Stimulated activated CD8-positive, alpha-beta memory T cell treated with anti-CD3 and anti-CD28 coated beads, Interleukin-2, amount 100 ng/mL, for 1 hour (primary cell): ENCODE measurements around the gene PLVAP.

Experiments
- DNase-seq, 2 donors: peaks; one replicate each; pipeline ENCODE4 v3.0.0-alpha.2; 2020; ENCODE audit warnings: low read depth in 2 of 2

Gene PLVAP

GRCh38 chr19:17376935-17377600 is at the start of gene PLVAP:
TSS of gene PLVAP (minus strand) at chr19:17377342. CDS start at chr19:17377288, 54 bp downstream.
- no peak for DNase-seq

DNA sequence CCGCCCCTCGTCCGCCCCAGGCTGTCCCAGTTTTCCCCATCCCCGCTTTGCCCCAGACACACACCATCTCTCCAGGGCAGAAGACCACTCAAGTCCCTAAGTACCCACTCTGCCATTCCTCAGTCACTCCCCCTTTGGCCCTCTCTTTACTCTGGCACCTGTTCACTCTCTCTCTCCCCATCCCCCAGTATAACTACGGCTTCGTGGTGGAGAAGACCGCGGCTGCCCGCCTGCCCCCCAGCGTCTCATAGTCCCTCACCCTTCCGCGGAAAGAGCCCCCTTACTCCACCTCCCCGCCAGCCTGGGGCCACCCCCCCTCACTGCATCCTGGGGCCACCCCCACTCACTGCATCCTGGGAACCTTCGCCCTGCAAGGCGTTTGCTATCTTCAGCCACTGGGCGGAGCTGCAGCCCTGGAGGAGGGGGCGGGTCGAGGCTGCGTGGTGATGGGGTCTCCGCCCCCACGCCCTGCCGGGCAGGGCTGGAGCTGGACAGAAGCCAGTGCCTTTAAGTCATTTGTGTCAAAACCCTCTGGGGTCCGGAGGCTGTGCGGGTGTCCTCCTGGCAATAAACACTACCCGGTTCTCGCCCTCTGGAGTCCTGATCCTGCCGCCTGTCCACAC is 47.7 kb upstream of the PLVAP start:
- DNase-seq, result no peak

DNA sequence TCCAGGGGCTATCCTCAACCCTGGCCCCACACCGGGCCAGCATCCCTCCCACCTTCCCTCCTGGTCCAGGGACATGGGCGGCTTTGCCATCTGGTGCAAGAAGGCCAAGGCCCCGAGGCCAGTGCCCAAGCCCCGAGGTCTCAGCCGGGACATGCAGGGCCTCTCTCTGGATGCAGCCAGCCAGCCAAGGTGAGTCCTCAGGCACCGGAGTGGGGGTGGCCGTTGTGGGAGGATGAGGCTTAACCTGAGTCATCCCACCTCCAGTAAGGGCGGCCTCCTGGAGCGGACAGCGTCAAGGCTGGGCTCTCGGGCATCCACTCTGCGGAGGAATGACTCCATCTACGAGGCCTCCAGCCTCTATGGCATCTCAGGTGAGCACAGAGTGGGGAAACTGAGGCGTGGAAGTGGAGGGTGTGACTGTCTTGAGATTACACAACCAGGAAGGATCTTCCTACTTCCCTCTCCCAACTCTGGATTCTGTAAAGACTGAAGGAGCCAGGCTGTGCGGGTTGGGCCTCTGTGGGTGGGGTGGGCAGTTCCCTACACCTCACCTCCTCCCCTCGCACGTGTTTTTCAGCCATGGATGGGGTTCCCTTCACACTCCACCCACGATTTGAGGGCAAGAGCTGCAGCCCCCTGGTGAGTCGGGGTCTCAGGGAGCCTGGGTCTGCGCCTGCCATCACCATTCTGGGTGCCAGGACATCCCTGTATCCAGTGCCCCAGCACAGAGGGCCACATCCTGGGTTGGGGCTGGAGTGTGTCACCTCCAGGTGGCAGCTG is 46.5 kb upstream of the PLVAP start:
- DNase-seq, result no peak

- DNase-seq, result no peak
Observed at GRCh38 chr19:17421942-17422341, 44.8 kb upstream of the PLVAP start.

GRCh38 chr19:17420475-17420924 is 43.4 kb upstream of the PLVAP start:
- DNase-seq, result no peak

DNA sequence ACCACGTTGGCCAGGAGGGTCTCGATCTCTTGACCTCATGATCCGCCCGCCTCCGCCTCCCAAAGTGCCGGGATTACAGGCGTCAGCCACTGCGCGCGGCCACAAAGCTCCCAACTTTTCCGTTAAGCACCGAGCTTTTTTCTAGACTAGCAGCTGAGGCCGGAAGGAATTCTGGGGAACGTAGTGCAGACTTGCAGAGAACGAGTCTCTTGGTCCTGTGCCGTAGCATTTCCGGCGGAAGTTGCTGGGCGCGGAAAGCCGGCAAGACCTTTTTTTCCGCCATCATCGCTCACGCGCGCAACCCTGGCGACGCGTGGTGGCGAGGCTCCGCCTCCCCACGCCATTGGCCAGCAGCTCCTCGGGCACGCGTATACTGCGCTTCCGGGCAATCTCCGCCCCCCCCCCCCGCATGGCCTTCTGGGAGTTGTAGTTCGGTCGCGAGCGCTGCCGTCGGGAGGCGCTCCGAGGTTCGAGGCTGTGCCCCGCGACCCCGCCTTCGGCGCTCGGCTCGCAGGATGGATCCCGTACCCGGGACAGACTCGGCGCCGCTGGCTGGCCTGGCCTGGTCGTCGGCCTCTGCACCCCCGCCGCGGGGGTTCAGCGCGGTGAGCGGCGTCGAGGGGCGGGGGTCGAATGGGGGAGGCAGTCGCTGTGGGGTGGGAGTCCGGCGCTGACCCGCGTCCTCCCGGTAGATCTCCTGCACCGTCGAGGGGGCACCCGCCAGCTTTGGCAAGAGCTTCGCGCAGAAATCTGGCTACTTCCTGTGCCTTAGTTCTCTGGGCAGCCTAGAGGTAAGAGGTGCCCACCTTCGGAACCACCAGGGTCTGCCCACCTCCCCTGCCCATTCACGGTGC is 42.7 kb upstream of the PLVAP start, which contains the start of gene MVB12A:
MVB12A (plus strand) TSS at position 427 of the 854 bp plus-strand sequence; CDS start at position 516, 89 bp downstream.
- DNase-seq, result peak; percentile 88 to 90

DNA sequence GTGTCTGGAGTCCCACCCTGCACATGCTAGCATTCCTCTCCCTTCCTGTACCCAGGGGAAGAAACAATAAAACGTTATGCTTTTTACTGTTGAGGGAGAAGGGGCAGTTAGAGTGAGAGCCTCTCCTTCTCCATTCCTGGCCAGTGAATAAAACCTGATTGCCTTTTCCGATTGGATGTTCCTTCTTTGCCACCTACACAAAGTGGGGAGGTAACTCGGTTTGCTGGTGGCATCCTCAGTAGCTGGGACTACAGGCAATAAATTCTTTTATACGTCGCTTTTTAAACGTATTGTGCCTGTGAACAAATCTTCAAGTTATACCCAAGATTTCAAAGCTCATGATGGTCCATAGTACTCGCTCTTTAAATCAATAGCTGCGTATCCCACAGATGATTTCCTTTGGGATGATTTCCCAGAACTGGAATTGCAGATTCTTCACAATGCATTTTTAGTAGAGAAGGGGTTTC is 42.0 kb upstream of the PLVAP start:
- DNase-seq, result no peak

GRCh38 chr19:17418710-17419109 is 41.6 kb upstream of the PLVAP start:
- no peak for DNase-seq

DNA sequence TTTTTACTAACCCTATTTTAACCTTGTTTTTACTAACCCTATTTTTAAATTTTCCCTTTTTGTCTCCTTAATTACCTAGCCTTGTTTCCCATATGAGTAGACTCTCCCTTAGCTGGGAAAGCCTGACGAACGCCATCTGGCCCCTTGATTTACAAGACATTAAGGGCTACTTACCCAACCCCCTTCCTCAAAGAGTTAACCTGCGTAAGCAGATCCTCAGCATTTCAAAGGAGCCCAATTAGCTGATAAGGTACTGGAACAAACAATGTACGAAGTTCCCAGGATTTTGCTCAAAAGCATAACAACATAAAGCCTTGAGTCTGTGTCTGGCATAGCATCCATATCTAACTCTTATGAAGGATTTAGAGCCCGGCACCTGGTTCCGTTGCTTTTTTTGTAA is 38.0 kb upstream of the PLVAP start:
- DNase-seq, result no peak

DNA sequence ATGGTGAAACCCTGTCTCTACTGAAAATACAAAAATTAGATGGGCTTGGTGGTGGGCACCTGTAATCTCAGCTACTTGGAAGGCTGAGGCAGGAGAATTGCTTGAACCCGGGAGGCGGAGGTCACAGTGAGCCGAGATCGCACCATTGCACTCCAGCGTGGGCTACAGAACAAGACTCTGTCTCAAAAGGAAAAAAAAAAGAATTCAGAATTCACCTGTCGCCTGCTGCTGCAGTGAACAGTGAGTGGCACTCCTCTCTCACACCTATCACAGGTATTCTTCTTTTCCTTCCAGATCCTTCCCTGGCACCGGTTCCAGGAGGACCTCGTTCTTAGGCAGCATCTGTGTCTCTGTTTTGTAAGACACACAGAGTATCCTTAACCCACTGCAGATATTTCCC is 37.0 kb upstream of the PLVAP start:
- DNase-seq, result no peak

- DNase-seq, result no peak
Observed at GRCh38 chr19:17411801-17412200, 34.7 kb upstream of the PLVAP start.

DNA sequence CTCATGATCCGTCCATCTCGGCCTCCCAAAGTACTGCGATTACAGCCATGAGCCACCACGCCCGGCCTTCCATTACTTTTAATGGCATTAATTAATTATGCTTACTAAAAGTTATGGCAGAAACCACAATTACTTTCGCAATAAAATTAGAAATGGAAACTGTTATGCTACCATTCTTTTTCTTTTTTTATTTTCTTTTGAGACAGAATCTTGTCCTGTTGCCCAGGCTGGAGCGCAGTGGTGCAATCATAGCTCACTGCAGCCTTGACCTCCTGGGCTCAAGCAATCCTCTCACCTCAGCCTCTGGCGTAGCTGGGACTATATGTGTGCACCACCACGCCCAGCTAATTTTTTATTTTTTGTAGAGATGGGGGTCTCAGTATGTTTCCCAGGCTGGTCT is 32.8 kb upstream of the PLVAP start:
- DNase-seq, result no peak

DNA sequence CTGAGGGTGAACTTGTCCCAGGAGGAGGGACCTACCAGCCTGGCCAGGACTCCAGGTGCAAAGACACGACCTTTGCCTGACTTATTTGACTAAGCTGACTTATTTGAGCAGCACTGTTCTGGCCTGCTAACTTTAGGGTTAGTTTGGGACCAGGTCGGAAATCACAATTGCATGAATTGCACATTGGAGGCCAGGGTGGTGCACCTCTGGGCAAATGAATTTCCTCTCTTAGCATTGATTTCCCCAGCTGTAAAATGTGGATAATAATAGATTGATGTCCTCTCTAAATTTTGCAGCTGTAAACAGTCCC is 29.7 kb upstream of the PLVAP start:
- no peak for DNase-seq

DNA sequence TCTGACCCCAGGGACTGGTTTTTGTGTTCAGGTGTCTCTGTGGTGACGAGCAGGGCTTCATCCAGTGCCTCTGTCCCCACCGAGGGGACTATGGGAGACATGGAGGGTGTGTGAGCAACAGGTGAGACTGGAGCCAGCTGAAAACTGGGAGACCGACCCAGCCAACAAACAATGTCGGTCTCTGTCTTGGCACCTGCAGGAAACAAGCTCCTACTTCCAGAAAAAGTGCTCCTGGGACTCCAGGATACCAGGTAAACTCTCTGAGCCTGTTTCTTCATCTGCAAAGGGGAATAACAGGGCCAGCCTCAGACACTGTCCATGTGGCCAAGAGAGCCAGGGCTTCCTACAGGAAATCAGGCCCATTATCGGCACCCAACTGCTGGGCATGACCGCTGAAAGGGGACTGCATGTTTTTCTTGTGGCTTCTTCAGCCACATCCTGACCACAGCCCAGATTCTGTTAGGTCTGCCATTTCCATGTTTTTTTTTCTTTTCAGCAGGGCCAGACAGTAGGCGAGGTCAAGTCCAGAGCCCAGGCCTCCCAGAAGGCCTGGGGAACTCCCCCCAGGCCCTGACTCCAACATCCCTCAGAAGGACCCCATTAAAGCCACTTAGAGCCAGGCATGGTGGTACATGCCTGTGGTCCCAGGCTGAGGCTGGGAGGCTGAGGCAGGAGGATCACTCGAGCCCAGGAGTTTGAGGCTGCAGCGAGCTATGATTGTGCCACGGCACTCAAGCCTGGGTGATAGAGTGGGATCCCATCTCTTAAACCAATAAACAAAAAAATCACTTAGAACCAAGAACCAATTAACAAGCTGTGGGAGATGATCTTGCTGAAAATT is 29.1 kb upstream of the PLVAP start:
- no peak for DNase-seq

GRCh38 chr19:17405250-17406045 is 28.3 kb upstream of the PLVAP start, which contains the start of gene BST2:
TSS of gene BST2 (minus strand) at chr19:17405630. CDS start at chr19:17405575, 55 bp downstream.
- DNase-seq, result no peak

DNA sequence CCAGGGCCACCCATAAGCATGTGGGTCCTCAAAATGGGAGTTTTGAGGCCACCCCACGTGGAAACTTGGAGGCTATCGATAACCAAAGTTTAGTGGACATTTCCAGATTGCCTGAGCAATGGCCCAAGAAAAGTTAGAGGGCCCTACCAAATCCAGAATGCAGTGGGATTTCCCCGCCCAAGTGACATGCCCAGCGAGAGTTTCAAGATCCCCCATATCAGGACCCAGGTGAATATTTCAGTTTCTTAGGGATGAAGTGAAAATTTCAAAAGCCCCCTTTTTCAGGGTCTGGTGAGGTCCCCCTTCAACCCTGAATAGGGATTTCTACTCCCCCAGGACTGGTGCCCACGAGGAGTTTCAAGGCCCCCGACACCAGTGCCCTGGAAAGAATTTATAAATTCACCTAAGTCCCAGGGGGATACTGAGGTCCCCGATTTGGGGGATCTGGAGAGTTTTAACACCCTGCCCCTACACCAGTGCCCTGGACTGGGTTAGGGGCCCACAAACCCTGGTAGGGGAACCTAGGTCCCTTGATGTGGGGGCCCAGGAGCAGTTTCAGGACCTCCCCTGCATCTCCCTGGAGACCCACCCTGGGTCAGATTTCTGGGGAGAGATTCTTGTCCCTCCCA is 27.6 kb upstream of the PLVAP start:
- DNase-seq, result no peak

DNA sequence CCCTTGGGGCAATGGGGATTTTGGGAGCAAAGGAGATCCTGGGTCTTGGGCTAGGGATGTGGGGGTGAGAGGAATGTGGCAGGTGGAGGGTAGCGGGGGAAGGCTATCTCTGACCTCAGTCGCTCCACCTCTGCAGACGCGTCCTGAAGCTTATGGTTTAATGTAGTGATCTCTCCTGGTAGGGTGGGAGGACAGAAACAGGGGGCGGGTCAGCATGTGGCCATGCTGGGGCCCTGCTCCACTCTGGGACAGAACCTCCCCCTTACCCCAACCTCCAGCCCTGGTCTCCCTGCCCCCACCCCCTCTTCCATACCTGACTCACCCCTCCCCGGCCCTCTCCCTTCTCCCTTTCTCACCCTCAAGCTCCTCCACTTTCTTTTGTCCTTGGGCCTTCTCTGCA is 26.9 kb upstream of the PLVAP start:
- DNase-seq, result no peak

- DNase-seq, result no peak
Observed at GRCh38 chr19:17402982-17403855, 26.1 kb upstream of the PLVAP start.
